ENCODE data around the gene MCC. TPM values are rescaled to one million over a fixed set of nuclear protein-coding genes. Genes with fewer than 3 reads are reported as not detected.

The MCC gene
- total and polyA plus RNA-seq, 2 donors (not counting 1 experiment from before 2014, with no cell fraction given), result 3.2 to 41.3 TPM

- no peaks in the 10 kb centered on the region for H3K36me3 ChIP-seq (ENCODE audit: control insufficient read depth, insufficient read depth, low read length)
- no peak for DNase-seq (ENCODE audit: low read depth in 2 of 2)
- H2AFZ ChIP-seq (ENCODE audit: low read length), result no peak overlapping the region
- H3K27me3 ChIP-seq (ENCODE audit: control insufficient read depth, insufficient read depth, low read length), result no peaks in the 10 kb centered on the region
- no peaks in the 10 kb centered on the region for H3K9me3 ChIP-seq (ENCODE audit: control insufficient read depth, insufficient read depth, low read depth, low read length)
- H3K4me2 ChIP-seq (ENCODE audit: extremely low read depth, insufficient read depth, low read length), result no peak overlapping the region
- no peaks in the 10 kb centered on the region for H4K20me1 ChIP-seq (ENCODE audit: control insufficient read depth, extremely low read depth, insufficient read depth, low read length)
- H3K4me3 ChIP-seq (replicated peaks in 1 of 4; ENCODE audit: control extremely low read depth in 1 of 4, insufficient read depth in 1 of 4, low read depth in 3 of 4, low read length in 4 of 4), result no peak overlapping the region
- no peaks in the 10 kb centered on the region for H3K79me2 ChIP-seq (ENCODE audit: control insufficient read depth, insufficient read depth, low read length)
- peaks cover 3% of the 10 kb centered on the region for H3K4me1 ChIP-seq (ENCODE audit: control insufficient read depth, extremely low read depth, insufficient read depth, low read length)
- no peak for TF ChIP-seq EZH2 (IDR thresholded peaks at IDR 0.05; ENCODE audit: low read length, missing control alignments)
- TF ChIP-seq CTCF (conservative IDR thresholded peaks at IDR 0.05 in 1 of 2, IDR thresholded peaks at IDR 0.05 in 1 of 2; ENCODE audit: low read depth in 1 of 2, low read length in 2 of 2), result no peak
- H3K9ac ChIP-seq (ENCODE audit: insufficient read depth, low read length), result no peak overlapping the region
- H3K27ac ChIP-seq (ENCODE audit: insufficient read depth, low read length), result no peak overlapping the region
Observed at GRCh38 chr5:113115061-113115460, 373.2 kb downstream of the MCC start.

- Histone ChIP-seq H3K27ac (ENCODE audit: insufficient read depth, low read length) (no peak overlapping the region), H3K36me3 (ENCODE audit: control insufficient read depth, insufficient read depth, low read length) (no peaks in the 10 kb centered on the region), H3K4me3 (replicated peaks in 1 of 4; ENCODE audit: control extremely low read depth in 1 of 4, insufficient read depth in 1 of 4, low read depth in 3 of 4, low read length in 4 of 4) (no peak overlapping the region), H3K27me3 (ENCODE audit: control insufficient read depth, insufficient read depth, low read length) (no peaks in the 10 kb centered on the region), H3K79me2 (ENCODE audit: control insufficient read depth, insufficient read depth, low read length) (no peaks in the 10 kb centered on the region), H3K9me3 (ENCODE audit: control insufficient read depth, insufficient read depth, low read depth, low read length) (no peaks in the 10 kb centered on the region), H4K20me1 (ENCODE audit: control insufficient read depth, extremely low read depth, insufficient read depth, low read length) (no peaks in the 10 kb centered on the region), H2AFZ (ENCODE audit: low read length) (no peak overlapping the region), H3K4me2 (ENCODE audit: extremely low read depth, insufficient read depth, low read length) (no peak overlapping the region), H3K9ac (ENCODE audit: insufficient read depth, low read length) (no peak overlapping the region), H3K4me1 (ENCODE audit: control insufficient read depth, extremely low read depth, insufficient read depth, low read length) (peaks cover 3% of the 10 kb centered on the region)
- TF ChIP-seq EZH2 (IDR thresholded peaks at IDR 0.05; ENCODE audit: low read length, missing control alignments), result no peak
- TF ChIP-seq CTCF (conservative IDR thresholded peaks at IDR 0.05 in 1 of 2, IDR thresholded peaks at IDR 0.05 in 1 of 2; ENCODE audit: low read depth in 1 of 2, low read length in 2 of 2), result no peak
- no peak for DNase-seq (ENCODE audit: low read depth in 2 of 2)
Observed at GRCh38 chr5:113114559-113114958, 373.7 kb downstream of the MCC start.

GRCh38 chr5:113112435-113112834 is 375.8 kb downstream of the MCC start:
- TF ChIP-seq EZH2 (IDR thresholded peaks at IDR 0.05; ENCODE audit: low read length, missing control alignments), result no peak
- TF ChIP-seq CTCF (conservative IDR thresholded peaks at IDR 0.05 in 1 of 2, IDR thresholded peaks at IDR 0.05 in 1 of 2; ENCODE audit: low read depth in 1 of 2, low read length in 2 of 2), result no peak
- no peak overlapping the region for H3K4me3 ChIP-seq (replicated peaks in 1 of 4; ENCODE audit: control extremely low read depth in 1 of 4, insufficient read depth in 1 of 4, low read depth in 3 of 4, low read length in 4 of 4)
- H3K79me2 ChIP-seq (ENCODE audit: control insufficient read depth, insufficient read depth, low read length), result no peaks in the 10 kb centered on the region
- no peaks in the 10 kb centered on the region for H3K27me3 ChIP-seq (ENCODE audit: control insufficient read depth, insufficient read depth, low read length)
- no peaks in the 10 kb centered on the region for H3K36me3 ChIP-seq (ENCODE audit: control insufficient read depth, insufficient read depth, low read length)
- DNase-seq (ENCODE audit: low read depth in 2 of 2), result peak; percentile 66
- H3K4me1 ChIP-seq (ENCODE audit: control insufficient read depth, extremely low read depth, insufficient read depth, low read length), result no peaks in the 10 kb centered on the region
- no peak overlapping the region for H3K27ac ChIP-seq (ENCODE audit: insufficient read depth, low read length)
- H3K4me2 ChIP-seq (ENCODE audit: extremely low read depth, insufficient read depth, low read length), result no peak overlapping the region
- no peak overlapping the region for H2AFZ ChIP-seq (ENCODE audit: low read length)
- H4K20me1 ChIP-seq (ENCODE audit: control insufficient read depth, extremely low read depth, insufficient read depth, low read length), result no peaks in the 10 kb centered on the region
- no peak overlapping the region for H3K9ac ChIP-seq (ENCODE audit: insufficient read depth, low read length)
- no peaks in the 10 kb centered on the region for H3K9me3 ChIP-seq (ENCODE audit: control insufficient read depth, insufficient read depth, low read depth, low read length)
